MM.1S (cell line): ENCODE results near the gene CSRP1.

Experiments used
- DNase-seq: peaks from one replicate; pipeline ENCODE4 v3.0.0-alpha.2; 2015
- H2AFZ ChIP-seq: fragments of 300-600 bp; sonication (generic); 2 replicates; pipeline ENCODE4 v1.6.0; 2016; ENCODE audit warnings: antibody characterized with exemption, low read length
- H3F3A ChIP-seq: fragments of 300-600 bp; sonication (generic); 2 replicates; pipeline ENCODE4 v1.6.1; 2016; ENCODE audit warnings: mild to moderate bottlenecking, antibody characterized with exemption, low read length, moderate library complexity, mixed read lengths; ENCODE audit not compliant: insufficient read depth
- H3K27ac ChIP-seq: fragments of 300-600 bp; sonication (generic); 2 replicates; pipeline ENCODE4 v1.5.1; 2016; ENCODE audit warnings: mild to moderate bottlenecking, low read length
- H3K27me3 ChIP-seq: fragments of 300-600 bp; sonication (generic); replicated peaks from 2 replicates; pipeline ENCODE4 v1.6.0; 2016; ENCODE audit warnings: low read length; ENCODE audit not compliant: insufficient read depth
- H3K36me3 ChIP-seq: fragments of 300-600 bp; sonication (generic); replicated peaks from 2 replicates; pipeline ENCODE4 v1.6.1; 2016; ENCODE audit warnings: mild to moderate bottlenecking, low read length, mixed read lengths; ENCODE audit not compliant: insufficient read depth
- H3K4me1 ChIP-seq: fragments of 300-600 bp; sonication (generic); 2 replicates; pipeline ENCODE4 v1.6.1; 2016; ENCODE audit warnings: low read length, mixed read lengths
- H3K4me2 ChIP-seq: fragments of 300-600 bp; sonication (generic); 2 replicates; pipeline ENCODE4 v1.6.0; 2016; ENCODE audit warnings: low read depth, low read length
- H3K4me3 ChIP-seq: fragments of 300-600 bp; sonication (generic); 2 replicates; pipeline ENCODE4 v1.5.1; 2016; ENCODE audit warnings: low read length, mixed read lengths
- H3K79me2 ChIP-seq: fragments of 300-600 bp; sonication (generic); 2 replicates; pipeline ENCODE4 v1.6.1; 2016; ENCODE audit warnings: mixed run types, low read length, mixed read lengths
- H3K9ac ChIP-seq: fragments of 300-600 bp; sonication (generic); 2 replicates; pipeline ENCODE4 v1.6.1; 2016; ENCODE audit warnings: low read length, mixed read lengths
- H3K9me2 ChIP-seq: fragments of 300-600 bp; sonication (generic); replicated peaks from 2 replicates; pipeline ENCODE4 v1.6.1; 2016; ENCODE audit warnings: mild to moderate bottlenecking, low read length, mixed read lengths; ENCODE audit not compliant: insufficient read depth
- H3K9me3 ChIP-seq: fragments of 300-600 bp; sonication (generic); replicated peaks from 2 replicates; pipeline ENCODE4 v1.6.1; 2016; ENCODE audit warnings: mild to moderate bottlenecking, low read length, mixed read lengths; ENCODE audit not compliant: insufficient read depth
- H4K20me1 ChIP-seq: fragments of 300-600 bp; sonication (generic); 2 replicates; pipeline ENCODE4 v1.6.1; 2016; ENCODE audit warnings: mild to moderate bottlenecking, low read length, moderate library complexity, mixed read lengths; ENCODE audit not compliant: insufficient read depth
- CTCF ChIP-seq: fragments of 300-600 bp; sonication (generic); IDR thresholded peaks from 2 replicates; pipeline ENCODE4 v1.5.1; 2016; ENCODE audit warnings: antibody characterized with exemption, low read length, mixed read lengths
- EZH2 ChIP-seq: fragments of 300-600 bp; sonication (generic); optimal IDR thresholded peaks from 2 replicates; pipeline ENCODE3; 2017; ENCODE audit warnings: low read depth, mild to moderate bottlenecking, antibody characterized with exemption, low read length, mixed read lengths
- EZH2phosphoT487 ChIP-seq: fragments of 300-600 bp; sonication (generic); IDR thresholded peaks from 2 replicates; pipeline ENCODE4 v1.6.1; 2018; ENCODE audit warnings: antibody characterized with exemption, low read length

CSRP1 gene

GRCh38 chr1:201436969-201437368 lies 70.0 kb downstream of the CSRP1 start:
- H3K4me3 ChIP-seq, result no peak overlapping the region
- peaks cover 6% of the 10 kb centered on the region; the same call in 1 of the 2 replicates for H3K27me3 ChIP-seq
- H3K9me2 ChIP-seq, result no peaks in the 10 kb centered on the region
- no peak overlapping the region for H3K9ac ChIP-seq
- H2AFZ ChIP-seq, result no peak overlapping the region
- H3K79me2 ChIP-seq, result no peaks in the 10 kb centered on the region
- no peak overlapping the region for H3K27ac ChIP-seq
- H4K20me1 ChIP-seq, result no peaks in the 10 kb centered on the region
- TF ChIP-seq EZH2phosphoT487 (no peak), EZH2 (no peak), CTCF (no peak)
- no peaks in the 10 kb centered on the region for H3F3A ChIP-seq
- no peaks in the 10 kb centered on the region for H3K4me1 ChIP-seq
- H3K9me3 ChIP-seq, result no peaks in the 10 kb centered on the region
- H3K36me3 ChIP-seq, result no peaks in the 10 kb centered on the region
- no peak overlapping the region for H3K4me2 ChIP-seq
- no peak for DNase-seq

DNA sequence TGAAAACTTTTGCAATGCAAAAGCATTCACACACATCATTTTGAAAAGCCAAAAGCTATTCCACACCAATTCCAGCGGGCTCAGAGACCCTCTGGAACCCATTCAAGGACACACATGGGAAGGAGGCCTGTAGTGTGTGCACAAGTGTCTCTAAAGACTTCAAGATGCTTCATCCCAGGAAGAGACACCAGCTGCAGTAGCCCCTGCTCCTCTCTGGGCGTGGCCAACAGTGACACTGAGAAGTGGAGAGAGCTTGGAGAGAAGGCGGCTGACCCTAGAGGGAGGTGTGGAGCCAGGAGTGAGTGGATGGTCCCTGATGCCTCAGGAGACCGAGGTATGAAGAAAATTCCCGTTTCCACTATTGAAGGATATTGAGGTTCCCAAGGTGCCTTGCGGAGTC lies 70.5 kb downstream of the CSRP1 start:
- Histone ChIP-seq H3K36me3 (no peaks in the 10 kb centered on the region), H3K27me3 (peaks cover 6% of the 10 kb centered on the region; the same call in 1 of the 2 replicates), H3K4me3 (no peak overlapping the region), H3K27ac (no peak overlapping the region), H3F3A (no peaks in the 10 kb centered on the region), H3K9ac (no peak overlapping the region), H3K4me2 (no peak overlapping the region), H3K9me3 (no peaks in the 10 kb centered on the region), H3K9me2 (no peaks in the 10 kb centered on the region), H4K20me1 (no peaks in the 10 kb centered on the region), H3K79me2 (no peaks in the 10 kb centered on the region), H3K4me1 (no peaks in the 10 kb centered on the region), H2AFZ (no peak overlapping the region)
- DNase-seq, result no peak
- no peak for TF ChIP-seq EZH2phosphoT487
- TF ChIP-seq CTCF, result no peak
- no peak for TF ChIP-seq EZH2

- Histone ChIP-seq H3K4me3 (no peak overlapping the region), H4K20me1 (no peaks in the 10 kb centered on the region), H3K4me2 (no peak overlapping the region), H3K79me2 (no peaks in the 10 kb centered on the region), H3K9me2 (no peaks in the 10 kb centered on the region), H3K36me3 (no peaks in the 10 kb centered on the region), H3K27me3 (peaks cover 6% of the 10 kb centered on the region; the same call in 1 of the 2 replicates), H3F3A (no peaks in the 10 kb centered on the region), H3K9ac (no peak overlapping the region), H2AFZ (no peak overlapping the region), H3K4me1 (no peaks in the 10 kb centered on the region), H3K9me3 (no peaks in the 10 kb centered on the region), H3K27ac (no peak overlapping the region)
- no peak for DNase-seq
- TF ChIP-seq CTCF, result no peak
- no peak for TF ChIP-seq EZH2
- no peak for TF ChIP-seq EZH2phosphoT487
These were observed 72.7 kb downstream of the CSRP1 start for GRCh38 chr1:201434266-201434665.
